Stimulated activated CD4-positive, alpha-beta T cell treated with anti-CD3 and anti-CD28 coated beads, TNF-alpha, amount 100 ng/mL, for 24 hours (primary cell): ENCODE data around the gene HS3ST4.

ENCODE experiments used
- DNase-seq, 3 experiments: peaks; one replicate each; pipeline ENCODE4 v3.0.0-alpha.2; 2020; ENCODE audit warnings: low read depth in 3 of 3

HS3ST4 gene

DNA sequence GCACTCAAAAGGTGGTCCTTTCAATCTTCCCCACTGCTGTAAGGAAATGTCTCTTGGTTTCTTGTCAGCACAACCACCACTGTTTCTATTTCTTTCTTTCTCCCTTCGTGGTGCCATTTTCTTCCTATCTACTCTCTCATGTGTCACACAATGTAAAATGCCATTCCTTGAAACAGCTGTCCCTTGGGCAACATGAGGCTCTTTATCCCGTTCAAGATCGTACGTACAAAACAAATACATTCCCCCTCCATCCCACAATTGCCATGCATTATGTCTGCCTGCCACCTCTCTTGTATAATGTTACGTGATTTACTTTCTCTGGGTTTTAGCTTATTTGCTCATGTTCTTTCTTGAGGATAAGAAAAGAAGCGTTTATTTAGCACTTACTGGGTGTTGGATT, 410.6 kb downstream of the HS3ST4 start:
- no peak for DNase-seq

DNA sequence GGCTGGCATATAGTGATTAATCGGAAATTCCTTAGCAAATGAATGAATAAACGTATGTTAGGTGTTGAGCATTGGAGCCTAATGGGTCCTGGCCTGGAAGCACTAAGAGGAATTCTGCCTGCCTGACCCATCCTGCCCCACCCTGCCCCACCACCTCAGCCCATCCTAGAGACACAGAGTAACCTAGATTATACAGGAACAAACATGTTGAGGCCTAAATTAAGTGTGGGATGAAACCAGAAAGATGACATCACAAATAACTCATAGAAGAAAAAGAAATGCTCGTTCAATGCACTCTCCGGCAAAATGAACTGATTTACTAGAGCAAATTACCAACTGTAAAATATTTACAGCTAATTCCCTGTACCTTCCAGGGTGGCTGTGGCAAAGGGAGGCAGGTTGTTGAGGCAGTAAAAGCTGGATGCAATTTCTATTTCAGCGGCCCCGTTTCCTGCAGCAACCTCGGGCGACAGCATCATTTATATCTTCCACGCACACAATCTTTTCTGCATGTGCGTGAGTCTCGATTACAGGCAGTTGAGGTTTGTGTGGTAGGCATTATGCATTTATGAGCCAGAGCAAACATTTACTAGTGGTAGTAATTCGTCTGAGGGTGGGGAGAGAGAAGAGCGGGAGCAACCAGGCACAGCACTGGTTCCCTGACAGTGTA, 417.2 kb downstream of the HS3ST4 start:
- no peak for DNase-seq

DNA sequence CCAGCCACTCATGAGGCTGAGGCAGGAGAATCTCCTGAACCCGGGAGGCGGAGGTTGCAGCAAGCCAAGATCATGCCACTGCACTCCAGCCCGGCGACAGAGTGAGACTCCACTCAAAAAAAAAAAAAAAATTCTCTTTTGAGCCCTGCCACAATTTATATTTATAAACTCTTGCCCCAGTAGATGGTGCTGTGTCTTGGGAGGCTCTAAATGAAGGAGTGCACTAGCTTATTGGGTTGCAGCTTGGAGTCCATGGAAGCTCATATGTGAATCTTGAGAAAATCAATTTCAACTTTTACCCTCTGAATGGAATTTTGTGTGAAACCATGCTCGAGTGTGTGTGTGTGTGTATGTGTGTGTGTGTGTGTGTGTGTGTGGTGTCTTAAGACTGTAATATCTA, 420.1 kb downstream of the HS3ST4 start:
- no peak for DNase-seq

GRCh38 chr16:26118575-26118974, 426.8 kb downstream of the HS3ST4 start:
- no peak for DNase-seq

DNA sequence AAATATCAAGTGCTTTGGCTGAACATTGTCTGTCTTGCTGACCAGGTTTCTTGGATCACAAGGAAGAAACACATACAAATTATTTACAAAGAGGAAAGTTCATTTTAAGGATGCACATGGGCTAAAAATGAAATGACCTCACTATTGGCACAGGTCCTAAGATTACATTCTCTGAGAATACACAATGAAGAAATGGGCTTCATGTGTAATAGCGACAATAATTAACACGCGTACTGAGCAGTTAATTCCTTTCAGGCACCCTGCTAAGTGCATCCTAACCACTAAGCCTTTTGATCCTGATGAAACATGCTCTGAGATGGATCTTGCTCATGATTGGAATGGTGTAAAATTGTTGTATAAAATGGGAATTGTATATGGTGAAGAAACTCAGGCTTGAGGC, 429.0 kb downstream of the HS3ST4 start:
- DNase-seq = no peak

GRCh38 chr16:26128296-26128695, 436.5 kb downstream of the HS3ST4 start:
- no peak for DNase-seq

GRCh38 chr16:26129997-26130396, 438.2 kb downstream of the HS3ST4 start:
- DNase-seq = no peak

DNA sequence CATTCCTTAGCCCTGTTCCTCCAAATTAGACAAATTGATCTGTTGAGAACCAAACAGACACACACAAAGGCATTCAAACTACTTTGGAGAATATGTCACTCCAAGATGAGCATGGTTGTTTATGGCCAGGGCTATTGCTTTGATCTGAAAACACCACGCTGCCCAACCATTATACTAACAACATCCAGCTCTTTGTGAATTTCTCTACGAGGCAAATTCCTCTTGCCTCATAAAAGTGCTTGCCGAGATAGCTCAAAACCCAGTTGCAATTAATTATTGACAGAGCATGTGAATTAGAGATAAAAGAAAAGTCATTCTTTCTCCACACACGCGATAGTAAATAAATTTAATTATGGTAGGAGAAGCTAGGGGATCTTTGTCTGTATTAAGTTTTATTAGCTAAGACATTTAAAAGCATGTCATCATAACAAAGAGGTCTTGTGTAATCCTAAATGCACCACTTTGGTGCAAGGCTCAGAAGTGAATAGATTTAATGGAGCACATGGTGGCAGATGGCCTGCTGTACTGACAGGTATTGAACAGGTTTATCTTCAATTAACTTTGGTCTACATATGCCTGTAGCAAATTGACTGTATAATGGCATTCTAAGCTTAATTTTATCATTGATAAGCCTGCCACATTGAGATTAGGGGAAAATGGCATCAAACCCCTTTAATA, 441.8 kb downstream of the HS3ST4 start:
- DNase-seq = no peak

- no peak for DNase-seq
Observed at GRCh38 chr16:26134588-26134987, 442.8 kb downstream of the HS3ST4 start.

GRCh38 chr16:26137956-26138355, 446.2 kb downstream of the HS3ST4 start:
- DNase-seq = no peak

DNA sequence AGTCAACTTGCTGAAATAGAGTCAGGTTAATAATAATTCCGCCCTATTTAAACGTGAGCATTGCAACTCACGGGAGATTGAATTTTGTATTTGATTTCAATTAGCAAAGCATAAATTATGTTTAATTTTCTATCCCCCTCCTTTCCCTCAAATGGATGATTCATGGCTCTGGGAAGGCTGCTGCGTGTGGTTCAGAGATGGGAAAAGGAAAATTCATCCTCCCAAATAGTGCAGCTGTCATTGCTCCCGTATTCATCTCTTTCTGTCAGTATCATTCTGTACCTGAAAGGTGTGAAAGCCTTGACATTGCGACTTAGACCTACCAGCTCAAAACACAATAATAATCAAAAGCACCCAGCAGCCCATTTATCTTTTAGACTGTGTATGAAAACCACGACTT, 447.3 kb downstream of the HS3ST4 start:
- DNase-seq = no peak

DNA sequence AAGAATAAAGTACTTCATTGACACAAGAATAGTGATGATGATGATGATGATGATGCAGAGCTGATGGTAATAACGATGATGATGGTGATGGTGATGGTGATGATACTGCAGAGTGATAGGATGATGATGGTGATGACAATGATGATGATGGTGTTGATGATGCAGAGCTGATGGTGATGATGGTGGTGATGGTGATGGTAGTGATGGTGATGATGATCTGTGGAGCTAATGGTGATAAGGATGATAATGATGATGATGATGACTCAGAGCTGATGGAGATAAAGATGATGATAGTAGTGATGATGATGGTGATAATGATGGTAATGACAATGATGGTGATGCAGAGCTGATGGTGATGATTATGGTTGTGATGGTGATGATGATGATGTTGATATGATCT, 448.1 kb downstream of the HS3ST4 start:
- DNase-seq = no peak

DNA sequence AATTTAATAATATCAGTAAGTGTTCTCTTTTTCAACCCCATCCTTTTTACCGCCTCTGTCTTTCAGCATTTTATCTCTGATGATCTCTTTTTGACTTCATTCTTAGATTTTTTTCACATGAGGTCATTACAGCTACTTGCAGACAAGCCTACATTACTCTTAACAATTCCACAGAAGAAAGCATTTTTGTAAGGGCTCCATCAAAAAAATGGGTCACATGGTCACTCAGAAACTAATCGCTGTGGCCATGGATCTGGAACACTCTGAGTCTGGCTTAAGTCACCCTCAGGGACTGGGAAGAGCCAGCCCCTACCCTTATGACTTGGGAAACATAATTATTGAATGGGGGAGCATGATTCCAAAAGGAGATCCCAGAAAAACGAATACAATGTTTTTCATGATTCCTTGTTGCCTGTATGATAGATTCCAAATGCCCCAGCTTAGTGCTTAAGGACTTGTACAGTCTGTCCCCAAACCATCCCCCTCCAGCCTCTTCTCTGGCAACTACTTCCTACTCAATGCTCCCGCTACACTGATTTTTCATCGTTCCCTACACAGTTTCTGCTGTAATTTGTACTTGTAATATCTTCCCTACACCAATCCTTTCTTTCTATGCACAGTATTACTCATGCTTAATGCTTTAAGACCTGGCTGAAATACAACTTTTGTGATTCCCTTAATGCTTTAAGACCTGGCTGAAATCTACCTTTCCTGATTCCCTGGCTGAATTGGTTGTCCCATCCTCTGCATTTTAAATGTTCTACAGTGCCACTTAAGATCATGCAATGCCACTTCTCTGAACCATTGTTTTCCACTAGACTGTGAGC, 457.8 kb downstream of the HS3ST4 start:
- DNase-seq = no peak

GRCh38 chr16:26155221-26155620, 463.5 kb downstream of the HS3ST4 start:
- DNase-seq = no peak

DNA sequence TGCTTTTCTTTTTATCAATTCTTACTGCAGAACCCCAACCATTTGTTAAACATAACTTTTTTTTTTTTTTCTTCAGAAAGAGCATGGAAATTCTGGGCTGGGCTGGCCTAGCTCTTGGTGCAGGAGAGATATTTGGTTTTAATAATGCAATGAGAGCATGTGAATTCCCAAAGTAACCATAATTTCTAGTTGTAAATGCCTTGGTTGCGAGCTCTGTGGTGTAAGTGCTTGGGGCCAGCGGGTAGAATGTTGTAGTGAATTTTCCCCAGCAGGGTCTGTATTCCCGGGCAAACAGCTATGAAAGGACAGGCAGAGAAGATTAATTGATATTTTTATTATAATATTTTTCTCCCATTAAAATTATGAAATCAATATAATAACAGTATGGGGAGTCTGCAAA, 465.6 kb downstream of the HS3ST4 start:
- DNase-seq = no peak

DNA sequence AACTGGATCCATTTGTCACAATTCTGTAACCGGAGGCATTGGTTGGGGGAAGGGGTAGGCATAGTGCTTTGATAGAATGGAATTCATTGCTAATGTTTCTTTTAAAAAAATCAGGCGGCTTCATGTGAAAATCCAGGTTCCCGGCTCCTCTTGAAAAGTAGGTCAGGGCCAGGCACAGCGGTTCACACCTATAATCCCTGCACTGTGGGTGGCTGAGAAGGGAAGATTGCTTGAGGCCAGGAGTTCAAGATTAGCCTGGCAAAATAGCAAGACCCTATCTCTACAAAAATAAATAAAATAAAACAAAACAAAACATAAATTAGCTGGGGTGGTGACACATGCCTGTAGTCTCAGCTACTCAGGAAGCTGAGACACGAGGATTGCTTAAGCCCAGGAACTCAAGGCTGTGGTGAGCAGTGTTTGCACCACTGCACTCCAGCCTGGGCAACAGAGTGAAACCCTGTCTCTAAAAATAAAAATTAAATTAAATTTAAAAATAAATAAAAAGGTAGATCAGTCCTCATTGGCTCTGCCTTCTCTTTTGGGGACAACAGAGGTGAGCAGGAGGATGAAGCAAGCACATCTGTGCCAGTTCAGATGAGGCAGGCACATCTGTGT, 466.5 kb downstream of the HS3ST4 start:
- DNase-seq = no peak

DNA sequence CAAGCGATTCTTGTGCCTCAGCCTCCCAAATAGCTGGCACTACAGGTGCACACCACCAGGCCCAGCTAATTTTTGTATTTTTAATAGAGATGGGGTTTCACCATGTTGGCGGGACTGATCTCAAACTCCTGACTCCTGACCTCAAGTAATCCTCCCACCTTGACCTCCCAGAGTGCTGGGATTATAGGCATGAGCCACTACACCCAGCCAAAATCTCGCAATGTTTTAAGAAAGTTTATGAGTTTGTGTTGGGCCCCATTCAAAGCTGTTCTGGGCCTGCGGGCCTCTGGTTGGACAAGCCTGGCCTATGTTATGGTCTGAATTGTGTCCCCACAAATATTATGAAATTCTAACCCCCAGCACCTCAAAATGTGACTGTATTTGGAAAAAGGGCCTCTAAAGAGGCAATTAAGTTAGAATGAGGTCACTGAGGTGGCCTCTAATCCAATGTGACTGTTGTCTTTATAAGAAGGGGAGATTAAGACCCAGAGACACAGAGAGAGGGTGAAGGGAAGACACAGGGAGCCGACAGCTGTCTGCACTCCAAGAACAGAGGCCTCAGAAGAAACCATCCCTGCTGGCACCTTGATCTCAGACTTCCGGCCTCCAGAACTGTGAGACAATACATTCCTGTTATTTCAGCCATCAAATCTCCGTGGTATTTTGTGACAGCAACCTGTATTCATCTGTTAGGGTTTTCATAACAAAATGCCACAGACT, 469.9 kb downstream of the HS3ST4 start:
- DNase-seq = no peak

GRCh38 chr16:26169473-26169872, 477.7 kb downstream of the HS3ST4 start:
- DNase-seq = no peak

DNA sequence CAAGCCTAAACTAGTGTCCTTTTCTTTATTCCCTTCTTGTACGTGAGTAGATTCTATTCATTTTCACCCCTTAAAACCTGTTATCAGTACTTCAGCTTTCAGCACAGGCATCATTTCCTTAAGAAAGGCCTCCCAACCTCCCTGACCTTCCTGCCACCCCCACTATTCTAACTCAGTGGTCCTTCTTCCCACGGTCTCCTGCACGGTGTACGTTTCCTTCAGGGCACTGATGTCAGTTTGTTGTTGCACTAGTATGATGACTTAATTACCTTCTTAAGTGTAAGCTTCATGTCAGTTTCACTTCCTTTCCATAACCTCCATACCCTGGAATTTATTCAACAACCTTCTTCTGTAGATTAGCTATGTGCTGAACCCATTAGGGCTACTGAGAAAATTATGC, 484.2 kb downstream of the HS3ST4 start:
- no peak for DNase-seq

GRCh38 chr16:26177438-26177837, 485.7 kb downstream of the HS3ST4 start:
- no peak for DNase-seq

GRCh38 chr16:26178298-26178697, 486.5 kb downstream of the HS3ST4 start:
- DNase-seq = no peak
